ENCODE data around the gene LIPE. TPM values are rescaled to one million over a fixed set of nuclear protein-coding genes. Genes with fewer than 3 reads are reported as not detected.

The LIPE gene
- polyA plus RNA-seq, 1 donor from 2014 or later: 19.1 TPM

- H3K4me2 ChIP-seq (ENCODE audit: low read length): no peak within 1 kb of the TSS
- no peak within 1 kb of the TSS for H3K4me3 ChIP-seq (ENCODE audit: low read length)
- H3K79me2 ChIP-seq (replicated peaks; ENCODE audit: insufficient read depth, low read length): no peaks in the 10 kb centered on the region
- H3K9me2 ChIP-seq (ENCODE audit: insufficient read depth, low read length): no peaks in the 10 kb centered on the region
- no peaks in the 10 kb centered on the region for H3K36me3 ChIP-seq (ENCODE audit: insufficient read depth, low read length)
- no peaks in the 10 kb centered on the region for H3K9me3 ChIP-seq (ENCODE audit: low read length)
- H3K9ac ChIP-seq (ENCODE audit: low read length): no peak within 1 kb of the TSS
- no peak within 1 kb of the TSS for H2AFZ ChIP-seq (ENCODE audit: low read depth, low read length)
- TF ChIP-seq REST (IDR thresholded peaks at IDR 0.05; ENCODE audit: borderline replicate concordance) (no peak), RAD21 (conservative IDR thresholded peaks at IDR 0.05) (no peak), POLR2AphosphoS5 (IDR thresholded peaks at IDR 0.05) (no peak), EP300 (conservative IDR thresholded peaks at IDR 0.05; ENCODE audit: poor library complexity, severe bottlenecking) (no peak), EZH2 (IDR thresholded peaks at IDR 0.05; ENCODE audit: borderline replicate concordance, insufficient read depth, low read length, poor library complexity, severe bottlenecking) (no peak), SMC3 (conservative IDR thresholded peaks at IDR 0.05; ENCODE audit: poor library complexity) (no peak), MXI1 (conservative IDR thresholded peaks at IDR 0.05; ENCODE audit: poor library complexity, severe bottlenecking) (no peak), TAF1 (IDR thresholded peaks at IDR 0.05; ENCODE audit: low read depth) (no peak)
- TF ChIP-seq, protein P1, sequence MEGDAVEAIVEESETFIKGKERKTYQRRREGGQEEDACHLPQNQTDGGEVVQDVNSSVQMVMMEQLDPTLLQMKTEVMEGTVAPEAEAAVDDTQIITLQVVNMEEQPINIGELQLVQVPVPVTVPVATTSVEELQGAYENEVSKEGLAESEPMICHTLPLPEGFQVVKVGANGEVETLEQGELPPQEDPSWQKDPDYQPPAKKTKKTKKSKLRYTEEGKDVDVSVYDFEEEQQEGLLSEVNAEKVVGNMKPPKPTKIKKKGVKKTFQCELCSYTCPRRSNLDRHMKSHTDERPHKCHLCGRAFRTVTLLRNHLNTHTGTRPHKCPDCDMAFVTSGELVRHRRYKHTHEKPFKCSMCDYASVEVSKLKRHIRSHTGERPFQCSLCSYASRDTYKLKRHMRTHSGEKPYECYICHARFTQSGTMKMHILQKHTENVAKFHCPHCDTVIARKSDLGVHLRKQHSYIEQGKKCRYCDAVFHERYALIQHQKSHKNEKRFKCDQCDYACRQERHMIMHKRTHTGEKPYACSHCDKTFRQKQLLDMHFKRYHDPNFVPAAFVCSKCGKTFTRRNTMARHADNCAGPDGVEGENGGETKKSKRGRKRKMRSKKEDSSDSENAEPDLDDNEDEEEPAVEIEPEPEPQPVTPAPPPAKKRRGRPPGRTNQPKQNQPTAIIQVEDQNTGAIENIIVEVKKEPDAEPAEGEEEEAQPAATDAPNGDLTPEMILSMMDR (IDR thresholded peaks at IDR 0.05; ENCODE audit: poor library complexity, severe bottlenecking): no peak
- H4K20me1 ChIP-seq (ENCODE audit: insufficient read depth): no peaks in the 10 kb centered on the region
- H3K27me3 ChIP-seq (ENCODE audit: insufficient read depth, low read depth, low read length): no peaks in the 10 kb centered on the region
- no peaks in the 10 kb centered on the region for H3F3A ChIP-seq (ENCODE audit: insufficient read depth, low read length, poor library complexity, severe bottlenecking)
- no peak within 1 kb of the TSS for H3K27ac ChIP-seq (ENCODE audit: low read length)
Observed at GRCh38 chr19:42442833-42443232, 15.6 kb upstream of the LIPE start, which contains the start of gene CXCL17. CXCL17 (minus strand) TSS chr19:42442946; CDS start chr19:42442832, 114 bp downstream.

DNA sequence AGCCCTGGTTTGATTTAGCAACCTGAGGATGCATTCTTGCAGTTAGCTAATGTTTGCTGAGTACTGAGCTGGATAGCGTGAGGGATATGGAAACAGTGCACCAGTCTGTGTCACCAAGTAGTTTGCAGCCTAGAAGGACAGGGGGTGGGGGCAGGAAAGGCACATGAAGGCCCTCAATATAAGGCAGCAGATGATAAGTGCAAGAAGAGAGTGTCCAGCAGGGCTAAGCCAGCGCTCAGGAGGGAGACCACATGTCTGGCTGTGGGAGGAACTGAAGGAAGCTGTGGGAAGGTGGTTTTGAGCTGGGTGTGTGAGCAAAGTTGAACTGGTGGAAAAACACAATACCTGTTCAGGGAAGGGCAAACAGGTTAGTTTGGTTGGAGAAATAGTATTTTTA, 13.9 kb upstream of the LIPE start:
- H2AFZ ChIP-seq (ENCODE audit: low read depth, low read length): no peak overlapping the region
- H3F3A ChIP-seq (ENCODE audit: insufficient read depth, low read length, poor library complexity, severe bottlenecking): no peaks in the 10 kb centered on the region
- no peak overlapping the region for H3K4me3 ChIP-seq (ENCODE audit: low read length)
- no peaks in the 10 kb centered on the region for H4K20me1 ChIP-seq (ENCODE audit: insufficient read depth)
- no peak overlapping the region for H3K9ac ChIP-seq (ENCODE audit: low read length)
- no peaks in the 10 kb centered on the region for H3K79me2 ChIP-seq (replicated peaks; ENCODE audit: insufficient read depth, low read length)
- no peaks in the 10 kb centered on the region for H3K36me3 ChIP-seq (ENCODE audit: insufficient read depth, low read length)
- no peaks in the 10 kb centered on the region for H3K9me3 ChIP-seq (ENCODE audit: low read length)
- no peaks in the 10 kb centered on the region for H3K27me3 ChIP-seq (ENCODE audit: insufficient read depth, low read depth, low read length)
- no peaks in the 10 kb centered on the region for H3K9me2 ChIP-seq (ENCODE audit: insufficient read depth, low read length)
- TF ChIP-seq POLR2AphosphoS5 (IDR thresholded peaks at IDR 0.05) (no peak), REST (IDR thresholded peaks at IDR 0.05; ENCODE audit: borderline replicate concordance) (no peak), RAD21 (conservative IDR thresholded peaks at IDR 0.05) (no peak)
- H3K4me2 ChIP-seq (ENCODE audit: low read length): no peak overlapping the region
- H3K27ac ChIP-seq (ENCODE audit: low read length): no peak overlapping the region

Measured in neural cell (in vitro differentiated cells).